AG04449 (cell line): ENCODE data around the gene C9orf153.

Experiments used
- CTCF ChIA-PET: fragments of 350-600 bp; formaldehyde crosslinking; extraction: SDS; loops from one replicate; lab custom pipeline; 2021; ENCODE audit warnings: antibody characterized with exemption; lab: Yijun Ruan, JAX
- POLR2A ChIA-PET: fragments of 400-600, 350-600 bp; formaldehyde crosslinking; extraction: SDS; loops from one replicate; lab custom pipeline; 2020; ENCODE audit warnings: antibody characterized with exemption, inconsistent platforms; lab: Yijun Ruan, JAX
- DNase-seq: peaks from one replicate; pipeline ENCODE4 v3.0.0-alpha.2; 2010; ENCODE audit warnings: low read depth, low spot score
- H3K4me3 ChIP-seq: 2 replicates; pipeline ENCODE4 v1.5.1; 2011; ENCODE audit warnings: low read depth, mild to moderate bottlenecking, control low read depth, low read length
- CTCF ChIP-seq: IDR thresholded peaks from one replicate; pipeline ENCODE4 v1.5.1; 2011; ENCODE audit warnings: mild to moderate bottlenecking, moderate library complexity, low read length, control low read depth, inconsistent platforms; ENCODE audit not compliant: insufficient read depth; ENCODE audit errors: missing control alignments

The C9orf153 gene

GRCh38 chr9:86183229-86184137 is 76.0 kb downstream of the C9orf153 start:
- no peak for DNase-seq
- POLR2A ChIA-PET, result no interaction called here
- no peak overlapping the region for H3K4me3 ChIP-seq
- CTCF ChIA-PET, result no interaction called here
- no peak for TF ChIP-seq CTCF

- DNase-seq, result no peak
- POLR2A ChIA-PET, result no interaction called here
- no peak overlapping the region for H3K4me3 ChIP-seq
- TF ChIP-seq CTCF, result no peak
- CTCF ChIA-PET, result interaction anchor here (1.1 kb wide), 1 partner anchor 21 kb away, joined by 6 read pairs; no protein-coding TSS in a partner anchor
Observed at GRCh38 chr9:86181379-86182315, 77.8 kb downstream of the C9orf153 start.

- ChIA-PET POLR2A (no interaction called here), CTCF (interaction anchor here (3.3 kb wide), 1 partner anchor 24 kb away, joined by 11 read pairs; no protein-coding TSS in a partner anchor)
- no peak for DNase-seq
- TF ChIP-seq CTCF, result no peak
- no peak overlapping the region for H3K4me3 ChIP-seq
Observed at GRCh38 chr9:86178503-86178902, 81.0 kb downstream of the C9orf153 start.

- CTCF ChIA-PET, result interaction anchor here (3.3 kb wide), 1 partner anchor 25 kb away, joined by 11 read pairs; no protein-coding TSS in a partner anchor
- no peak for DNase-seq
- no peak overlapping the region for H3K4me3 ChIP-seq
- TF ChIP-seq CTCF, result no peak
- POLR2A ChIA-PET, result no interaction called here
Observed at GRCh38 chr9:86177995-86178394, 81.5 kb downstream of the C9orf153 start.

- POLR2A ChIA-PET, result no interaction called here
- H3K4me3 ChIP-seq, result no peak overlapping the region
- DNase-seq, result no peak
- TF ChIP-seq CTCF, result no peak
- CTCF ChIA-PET, result interaction anchor here (3.3 kb wide), 1 partner anchor 26 kb away, joined by 11 read pairs; no protein-coding TSS in a partner anchor
Observed at GRCh38 chr9:86176468-86176867, 83.0 kb downstream of the C9orf153 start.
